HG02642 (cell line): ENCODE data around the gene DPP6.

Experiments
- ATAC-seq: cut with Tn5 transposase; IDR thresholded peaks from one replicate; pipeline ENCODE4 v1.9.1; 2021; ENCODE audit warnings: mild to moderate bottlenecking; ENCODE audit not compliant: unreplicated experiment, poor library complexity

The DPP6 gene

GRCh38 chr7:154577141-154577873, 525.1 kb downstream of the DPP6 start:
- no peak for ATAC-seq

GRCh38 chr7:154578336-154578735, 526.1 kb downstream of the DPP6 start:
- ATAC-seq = no peak

DNA sequence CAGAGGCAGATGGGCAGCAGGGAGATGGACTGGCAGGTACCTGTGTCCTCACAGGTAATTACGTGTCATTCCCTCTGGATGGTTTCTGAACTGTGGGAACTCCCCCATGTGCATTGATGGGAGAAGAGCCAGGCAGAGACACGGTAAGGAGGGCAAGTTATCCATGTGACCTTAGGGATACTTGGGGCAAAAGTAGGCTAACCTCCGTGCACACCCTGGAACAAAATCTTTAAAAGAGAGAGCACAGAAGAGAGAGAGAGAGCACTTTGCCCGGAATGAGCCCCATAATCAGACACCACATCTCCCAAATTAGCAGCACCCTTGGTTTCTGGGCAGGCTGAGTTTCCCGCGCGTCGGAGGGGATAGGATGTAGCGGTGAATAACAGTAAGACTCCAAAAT, 527.5 kb downstream of the DPP6 start:
- no peak for ATAC-seq

GRCh38 chr7:154581251-154581890, 529.2 kb downstream of the DPP6 start:
- no peak for ATAC-seq

DNA sequence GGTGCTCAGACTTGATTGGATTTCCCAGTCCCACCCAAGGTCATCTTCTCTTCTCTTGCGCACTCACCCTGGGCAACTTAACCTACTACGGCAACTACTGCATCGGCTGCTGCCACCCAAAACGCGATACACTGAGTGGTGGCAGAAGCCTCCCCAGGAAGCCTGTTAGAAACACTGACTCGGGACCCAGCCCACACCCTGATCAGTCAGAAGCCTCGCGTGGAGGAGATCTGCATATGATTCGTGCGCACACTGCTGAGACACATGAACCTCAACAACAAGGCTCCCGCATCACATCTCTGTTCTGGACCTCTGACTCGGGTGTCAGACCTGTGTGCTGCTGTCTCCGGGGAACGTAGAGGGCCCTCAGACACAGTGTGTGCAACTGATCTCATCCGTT, 531.3 kb downstream of the DPP6 start:
- ATAC-seq = no peak

DNA sequence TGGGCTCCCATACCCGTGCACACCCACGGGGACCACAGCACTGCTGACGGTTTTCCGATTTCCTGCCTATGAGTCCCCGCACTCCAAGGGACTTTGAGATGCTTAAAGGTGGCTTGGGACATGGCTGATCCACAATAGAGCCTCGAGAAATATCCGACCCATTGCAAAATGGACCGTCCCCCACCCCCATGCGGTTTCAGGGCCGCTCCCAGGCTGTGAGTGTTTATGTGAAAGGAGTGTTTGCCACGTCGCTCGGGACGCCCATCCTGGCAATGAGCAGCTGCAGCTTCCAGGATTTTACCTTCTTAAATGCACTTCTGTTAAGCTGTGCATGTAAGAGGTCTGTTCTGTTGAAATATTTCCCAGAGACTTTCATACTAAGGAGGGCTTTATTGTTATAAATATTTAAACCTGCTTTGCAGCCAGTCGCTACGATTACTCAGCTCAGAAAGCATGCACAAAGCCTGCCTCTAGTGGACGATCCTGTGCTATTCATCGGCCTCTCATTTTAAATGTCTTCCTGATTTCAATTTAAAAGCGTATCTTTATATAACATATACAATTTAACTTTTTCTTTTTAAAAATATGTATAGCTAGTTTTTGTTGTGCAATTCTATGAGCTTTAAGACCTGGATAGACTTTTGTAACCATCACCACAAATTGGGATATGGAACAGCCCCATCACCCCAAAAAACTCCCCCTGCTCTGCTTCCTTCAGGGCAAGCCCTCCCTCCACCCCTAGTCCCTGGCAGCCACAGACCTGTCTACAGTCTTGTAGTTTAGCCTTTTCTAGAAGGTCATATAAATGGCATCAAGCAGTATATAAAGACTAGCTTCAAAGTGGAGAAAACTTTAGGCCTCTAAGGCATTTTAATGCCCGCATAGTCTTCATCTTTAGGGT, 532.4 kb downstream of the DPP6 start:
- ATAC-seq = no peak

- no peak for ATAC-seq
These were observed 535.6 kb downstream of the DPP6 start for GRCh38 chr7:154587792-154588191.

- no peak for ATAC-seq
These were observed 539.3 kb downstream of the DPP6 start for GRCh38 chr7:154591544-154591943.

- ATAC-seq = no peak
These were observed 540.2 kb downstream of the DPP6 start for GRCh38 chr7:154592388-154592787.

DNA sequence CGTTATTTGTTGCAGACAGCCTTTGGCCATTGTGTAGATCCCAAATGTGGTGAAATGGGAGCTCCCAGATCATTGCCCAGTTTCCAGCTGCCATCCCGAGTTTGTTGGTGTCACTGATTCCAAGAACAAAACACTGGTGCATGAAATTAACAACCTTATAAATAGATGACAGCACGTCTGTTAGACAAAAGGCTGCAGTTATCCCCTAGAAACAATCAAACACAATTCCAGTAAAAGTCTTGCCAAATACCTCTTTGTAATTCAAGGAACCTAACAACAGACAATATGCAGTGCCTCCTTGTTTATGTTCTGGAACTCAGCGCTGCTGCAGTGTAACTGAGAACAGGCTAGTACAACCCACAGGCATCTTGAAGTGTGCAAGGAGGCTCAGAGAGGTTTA, 546.2 kb downstream of the DPP6 start:
- ATAC-seq = no peak

DNA sequence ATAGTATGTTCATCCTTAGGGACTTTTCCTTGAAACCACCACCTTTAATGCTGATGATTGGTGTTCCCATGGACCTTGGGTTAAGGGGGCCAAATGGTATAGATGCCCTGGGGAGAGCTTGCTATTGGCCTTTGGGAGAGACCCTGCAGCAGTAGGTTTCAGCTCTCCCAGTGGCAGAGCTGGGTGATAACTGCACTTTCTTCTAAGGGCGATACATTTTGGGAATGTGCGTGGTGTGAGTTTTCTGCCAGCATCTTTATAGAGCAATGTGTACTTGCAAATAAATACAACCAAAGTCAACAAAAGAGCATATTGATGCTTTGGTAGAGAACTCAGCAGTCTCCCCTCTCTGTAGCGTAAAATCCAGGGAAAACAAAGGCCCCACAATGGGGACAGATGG, 546.7 kb downstream of the DPP6 start:
- ATAC-seq = no peak

DNA sequence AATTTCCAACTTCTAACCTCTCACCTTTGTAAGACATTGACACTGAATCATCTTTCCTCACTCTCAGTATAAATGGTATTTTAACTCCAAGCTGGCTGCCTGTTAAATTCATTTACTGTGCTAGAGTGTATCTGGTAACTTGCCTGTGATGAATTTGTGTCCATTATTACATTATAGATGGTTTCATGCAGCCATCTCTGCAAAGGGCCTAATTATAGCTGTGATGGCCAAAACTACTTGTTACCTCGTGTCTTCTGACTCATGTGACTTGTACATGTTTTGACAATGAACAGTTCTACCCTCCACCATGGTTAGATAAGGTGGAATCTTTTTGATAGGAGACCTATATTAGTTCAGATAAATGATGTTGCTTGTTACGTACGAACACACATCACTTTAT, 558.7 kb downstream of the DPP6 start:
- no peak for ATAC-seq

DNA sequence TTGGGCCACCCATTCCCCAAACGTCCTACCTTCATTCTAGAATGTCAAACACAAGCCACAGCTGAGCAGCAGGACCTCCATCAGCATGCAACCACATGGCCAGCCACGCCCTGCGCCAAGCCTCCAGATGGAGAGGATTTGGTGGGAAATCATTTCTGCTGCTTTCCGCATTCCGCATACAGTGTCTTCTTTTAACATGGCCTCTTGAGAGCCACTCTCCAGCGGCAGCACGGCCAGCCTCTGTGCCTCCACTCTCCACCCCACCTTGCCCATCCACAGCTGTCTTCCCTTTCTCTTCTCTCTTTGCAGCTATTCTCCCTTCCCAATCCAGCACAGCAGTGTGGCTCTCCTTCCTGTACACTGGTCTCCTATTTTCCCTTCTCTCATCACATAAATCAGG, 561.6 kb downstream of the DPP6 start:
- no peak for ATAC-seq

DNA sequence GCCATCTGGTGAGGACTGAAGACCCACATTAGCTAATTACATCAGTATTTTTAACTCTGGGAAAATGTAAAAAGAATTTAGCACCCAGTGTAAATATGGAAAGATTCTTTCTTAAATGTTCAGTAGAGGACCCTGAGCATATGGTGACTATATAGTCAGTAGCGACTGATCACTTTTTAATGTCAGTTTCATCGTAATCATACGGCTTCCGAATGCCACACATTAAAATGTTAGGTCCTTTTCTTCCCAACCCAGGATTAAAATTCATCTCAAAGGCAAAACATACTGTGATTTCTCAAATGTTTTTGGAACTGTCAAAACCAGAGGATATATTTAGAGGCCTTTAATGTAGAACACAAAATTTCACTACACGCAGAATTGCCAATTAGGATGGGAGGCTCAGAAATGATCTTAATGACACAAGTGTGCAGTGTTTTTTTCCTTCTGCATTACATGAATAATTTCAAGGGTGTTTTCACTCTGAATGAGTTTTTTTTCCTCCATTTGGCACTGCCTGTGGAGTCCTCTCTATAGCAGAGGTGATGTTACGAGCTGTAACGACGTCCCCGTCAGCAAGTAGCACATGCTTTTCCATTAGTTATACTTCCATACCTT, 568.0 kb downstream of the DPP6 start:
- ATAC-seq = no peak

DNA sequence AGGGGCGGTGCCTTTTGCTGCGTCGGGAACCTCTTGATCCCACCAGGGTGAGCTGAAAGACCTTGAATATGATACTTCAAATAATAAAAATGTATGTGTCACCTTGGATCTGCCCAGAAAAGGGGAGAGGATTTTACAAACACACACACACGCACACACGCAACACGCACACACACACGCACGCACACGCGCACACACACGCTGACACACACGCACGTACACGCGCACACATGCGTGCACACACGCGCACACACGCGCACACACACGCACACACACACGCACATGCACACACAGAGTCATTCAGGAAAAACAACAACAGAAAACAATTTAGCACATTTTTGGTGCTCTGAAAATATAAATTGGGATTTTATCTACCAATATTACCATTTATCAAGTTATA, 571.2 kb downstream of the DPP6 start:
- ATAC-seq = no peak

- no peak for ATAC-seq
These were observed 575.6 kb downstream of the DPP6 start for GRCh38 chr7:154627646-154628290.

GRCh38 chr7:154628556-154628955, 576.4 kb downstream of the DPP6 start:
- no peak for ATAC-seq

DNA sequence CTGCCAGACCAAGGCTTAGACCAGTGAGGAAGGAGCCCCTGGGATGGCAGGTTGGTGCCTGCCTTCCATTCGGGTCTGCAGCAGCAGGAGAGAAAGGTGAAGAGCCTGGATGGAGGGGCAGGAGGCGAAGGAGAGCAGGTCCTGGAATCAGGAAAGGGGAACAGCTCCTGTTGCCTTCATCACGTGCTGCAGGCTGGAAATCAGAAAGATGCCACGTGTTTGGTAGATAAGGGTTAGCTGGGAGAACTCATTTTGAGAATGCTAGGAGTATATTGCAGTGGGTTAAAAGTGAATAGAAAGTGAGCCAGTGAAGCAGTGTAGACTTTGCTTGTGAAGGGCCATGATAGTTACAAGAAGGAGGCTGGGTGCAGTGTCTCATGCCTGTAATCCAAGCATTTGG, 579.0 kb downstream of the DPP6 start:
- ATAC-seq = no peak

GRCh38 chr7:154633641-154634040, 581.4 kb downstream of the DPP6 start:
- no peak for ATAC-seq

- ATAC-seq = no peak
These were observed 586.1 kb downstream of the DPP6 start for GRCh38 chr7:154638286-154638685.
